Parathyroid adenoma (tissue), 2 donors: ENCODE results near the gene SH3BP5L.
"Not testable (repeated sequence)": the region's sequence is repeated elsewhere in the genome, so short reads cannot be mapped to it uniquely, and the experiment has no call there.

Source experiments
- H2AFZ ChIP-seq: fragments of 300-600 bp; sonication (generic); one replicate; pipeline ENCODE4 v1.7.0; 2017; ENCODE audit warnings: antibody characterized with exemption, mild to moderate bottlenecking
- H3K27ac ChIP-seq: fragments of 300-600 bp; sonication (generic); one replicate; pipeline ENCODE4 v1.7.0; 2017
- H3K27me3 ChIP-seq: fragments of 300-600 bp; sonication (generic); one replicate; pipeline ENCODE4 v1.7.0; 2017; ENCODE audit warnings: low read length; ENCODE audit not compliant: control insufficient read depth, insufficient read depth
- H3K36me3 ChIP-seq: fragments of 300-600 bp; sonication (generic); one replicate; pipeline ENCODE4 v1.7.0; 2017; ENCODE audit warnings: low read length; ENCODE audit not compliant: control insufficient read depth, insufficient read depth
- H3K4me1 ChIP-seq: fragments of 300-600 bp; sonication (generic); one replicate; pipeline ENCODE4 v1.7.0; 2017; ENCODE audit warnings: control low read depth
- H3K4me2 ChIP-seq: fragments of 300-600 bp; sonication (generic); one replicate; pipeline ENCODE4 v1.7.0; 2017; ENCODE audit warnings: low read length
- H3K4me3 ChIP-seq: fragments of 300-600 bp; sonication (generic); one replicate; pipeline ENCODE4 v1.7.0; 2017; ENCODE audit warnings: low read depth, low read length
- H3K79me2 ChIP-seq: fragments of 300-600 bp; sonication (generic); one replicate; pipeline ENCODE4 v1.7.0; 2017; ENCODE audit warnings: control low read depth
- H3K9ac ChIP-seq: fragments of 300-600 bp; sonication (generic); one replicate; pipeline ENCODE4 v1.7.0; 2017; ENCODE audit warnings: mild to moderate bottlenecking
- H3K9me3 ChIP-seq: fragments of 300-600 bp; sonication (generic); one replicate; pipeline ENCODE4 v1.7.0; 2017; ENCODE audit warnings: low read length; ENCODE audit not compliant: control insufficient read depth
- CTCF ChIP-seq: fragments of 300-600 bp; sonication (generic); IDR thresholded peaks from one replicate; pipeline ENCODE4 v1.7.0; 2017; ENCODE audit warnings: antibody characterized with exemption, mild to moderate bottlenecking
- donor health status: primary hyperparathyroidism.

The SH3BP5L gene

GRCh38 chr1:248790456-248790855, 35.3 kb downstream of the SH3BP5L start:
- TF ChIP-seq CTCF: no peak
- H3K27ac ChIP-seq: no peak overlapping the region
- no peak overlapping the region for H3K9ac ChIP-seq
- H3K9me3 ChIP-seq: no peaks in the 10 kb centered on the region
- H2AFZ ChIP-seq: no peak overlapping the region
- H3K36me3 ChIP-seq: no peaks in the 10 kb centered on the region
- H3K4me2 ChIP-seq: no peak overlapping the region
- H3K27me3 ChIP-seq: no peaks in the 10 kb centered on the region
- H3K4me3 ChIP-seq: no peak overlapping the region
- H3K79me2 ChIP-seq: no peaks in the 10 kb centered on the region
- H3K4me1 ChIP-seq: no peaks in the 10 kb centered on the region

GRCh38 chr1:248789337-248789736, 36.4 kb downstream of the SH3BP5L start:
- not testable (repeated sequence) for H3K36me3 ChIP-seq, H3K27me3 ChIP-seq, H3K4me3 ChIP-seq, H3K4me1 ChIP-seq, H3K9me3 ChIP-seq, H2AFZ ChIP-seq, H3K79me2 ChIP-seq, H3K27ac ChIP-seq, H3K9ac ChIP-seq, H3K4me2 ChIP-seq

- Histone ChIP-seq H3K9me3 (no peaks in the 10 kb centered on the region), H3K27ac (no peak overlapping the region), H3K27me3 (no peaks in the 10 kb centered on the region), H3K79me2 (no peaks in the 10 kb centered on the region), H3K4me1 (no peaks in the 10 kb centered on the region), H3K36me3 (no peaks in the 10 kb centered on the region), H2AFZ (no peak overlapping the region), H3K4me3 (no peak overlapping the region), H3K9ac (no peak overlapping the region), H3K4me2 (no peak overlapping the region)
- TF ChIP-seq CTCF: no peak
These were observed 37.4 kb downstream of the SH3BP5L start for GRCh38 chr1:248788327-248788726.

GRCh38 chr1:248787430-248787829, 38.3 kb downstream of the SH3BP5L start:
- Histone ChIP-seq H3K27me3 (no peaks in the 10 kb centered on the region), H3K4me2 (no peak overlapping the region), H3K4me1 (no peaks in the 10 kb centered on the region), H3K27ac (no peak overlapping the region), H3K9me3 (no peaks in the 10 kb centered on the region), H3K36me3 (no peaks in the 10 kb centered on the region), H3K9ac (no peak overlapping the region), H2AFZ (no peak overlapping the region), H3K4me3 (no peak overlapping the region), H3K79me2 (no peaks in the 10 kb centered on the region)
- TF ChIP-seq CTCF: no peak

- no peak overlapping the region for H3K27ac ChIP-seq
- H3K4me2 ChIP-seq: no peak overlapping the region
These were observed 39.6 kb downstream of the SH3BP5L start for GRCh38 chr1:248786156-248786555.

More at GRCh38 chr1:248786156-248786555, 39.6 kb downstream of the SH3BP5L start:
- Histone ChIP-seq H3K79me2 (no peaks in the 10 kb centered on the region), H3K27me3 (no peaks in the 10 kb centered on the region), H2AFZ (no peak overlapping the region), H3K9me3 (no peaks in the 10 kb centered on the region), H3K36me3 (no peaks in the 10 kb centered on the region), H3K4me3 (no peak overlapping the region), H3K9ac (no peak overlapping the region), H3K4me1 (no peaks in the 10 kb centered on the region)
- TF ChIP-seq CTCF: no peak
